HepG2 (cell line): ENCODE measurements around the gene LHB. TPM values are rescaled to one million over a fixed set of nuclear protein-coding genes. Genes with fewer than 3 reads are reported as not detected.

Experiments
- CBX5 ChIP-seq: sonication (generic); formaldehyde crosslinking; IDR thresholded peaks from 2 replicates; pipeline ENCODE4 v1.4.0; 2020; ENCODE audit warnings: missing genetic modification reagents, borderline replicate concordance
- KDM5A ChIP-seq: fragments of 200-600 bp; sonication (generic); IDR thresholded peaks from 2 replicates; pipeline ENCODE4 v1.7.0; 2018; ENCODE audit warnings: antibody characterized with exemption, mild to moderate bottlenecking, low read length, borderline replicate concordance
- MAX ChIP-seq: IDR thresholded peaks from 2 replicates; pipeline ENCODE4 v1.6.1; 2012; ENCODE audit warnings: inconsistent platforms
- PHF5A ChIP-seq: IDR thresholded peaks from one replicate; pipeline ENCODE4 v1.6.1; 2018; ENCODE audit warnings: low read depth, missing genetic modification reagents; ENCODE audit not compliant: unreplicated experiment
- POLR2G ChIP-seq: fragments of 200-400 bp; formaldehyde crosslinking; IDR thresholded peaks from 2 replicates; pipeline ENCODE4 v1.6.1; 2018; ENCODE audit warnings: mild to moderate bottlenecking, low read depth, low read length, moderate library complexity
- SAP130 ChIP-seq: IDR thresholded peaks from 2 replicates; pipeline ENCODE4 v1.6.1; 2016; ENCODE audit warnings: low read depth
- SMAD1 ChIP-seq: sonication (generic); formaldehyde crosslinking; IDR thresholded peaks from 2 replicates; pipeline ENCODE4 v1.4.0; 2020; ENCODE audit warnings: missing genetic modification reagents, low read depth, mild to moderate bottlenecking, borderline replicate concordance
- SMC3 ChIP-seq: IDR thresholded peaks from 2 replicates; pipeline ENCODE4 v1.6.1; 2011; ENCODE audit warnings: low read length, improper control_type of control experiment
- STAG1 ChIP-seq: sonication (generic); formaldehyde crosslinking; IDR thresholded peaks from 2 replicates; pipeline ENCODE4 v1.4.0; 2020; ENCODE audit warnings: missing genetic modification reagents
- TBX2 ChIP-seq: sonication (generic); formaldehyde crosslinking; IDR thresholded peaks from 2 replicates; pipeline ENCODE4 v1.5.0; 2020; ENCODE audit warnings: missing genetic modification reagents, mild to moderate bottlenecking, borderline replicate concordance
- ZBTB33 ChIP-seq: sonication (generic); formaldehyde crosslinking; IDR thresholded peaks from 2 replicates; pipeline ENCODE4 v1.4.0; 2020; ENCODE audit warnings: missing genetic modification reagents
- ZNF143 ChIP-seq: sonication (generic); formaldehyde crosslinking; IDR thresholded peaks from 2 replicates; pipeline ENCODE4 v1.4.0; 2020; ENCODE audit warnings: missing genetic modification reagents
- ZNF574 ChIP-seq: sonication (generic); formaldehyde crosslinking; IDR thresholded peaks from 2 replicates; pipeline ENCODE4 v1.4.0; 2020; ENCODE audit warnings: missing genetic modification reagents
- polyA plus RNA-seq, 8 experiments: library from polyadenylated mRNA; depleted of rRNA in 3 of 8; stranded (reverse) in 7 of 8; unstranded in 1 of 8; fragments of >200 nt; fragmentation: Illumina TruSeq in 4 of 8; extraction: Trizol in 4 of 8; gene quantifications; 2 replicates each; pipeline versions ENCODE4 v1.2.1 to v1.2.3, GENCODE V29; 2011 to 2016; ENCODE audit warnings: low read depth in 4 of 8, missing spikeins in 1 of 8, mixed read lengths in 1 of 8; ENCODE audit not compliant: insufficient read depth in 1 of 8
- total RNA-seq, 5 experiments: library from RNA; depleted of rRNA; stranded (reverse); fragments of >200 nt; fragmentation: Illumina TruSeq; extraction: Trizol; gene quantifications; 2 replicates each; pipeline ENCODE4 v1.2.3, GENCODE V29; 2016; ENCODE audit warnings: low read depth in 1 of 5

Gene LHB
- total and polyA plus RNA-seq, 2 of the 13 experiments (the other 11 are each of a cell fraction or from before 2014, with no cell fraction given) = not detected

- TF ChIP-seq ZNF574 (CRISPR knock-in tag) (peak; percentile 38; the same call in 1 of the 2 replicates), CBX5 (CRISPR knock-in tag) (0 out of 2 replicates have a peak, but pooled peaks have one; percentile 30), STAG1 (peak; percentile 39), ZNF143 (CRISPR knock-in tag) (peak; percentile 52; the same call in 1 of the 2 replicates), SAP130 (CRISPR knock-in tag) (peak; percentile 39; the same call in 1 of the 2 replicates), KDM5A (no peak), PHF5A (CRISPR knock-in tag) (no peak), POLR2G (no peak), SMC3 (peak; percentile 25; the same call in 1 of the 2 replicates), MAX (peak; percentile 24; the same call in 1 of the 2 replicates), ZBTB33 (CRISPR knock-in tag) (peak; percentile 16; the same call in 1 of the 2 replicates), SMAD1 (CRISPR knock-in tag) (0 out of 2 replicates have a peak, but pooled peaks have one; percentile 32), TBX2 (peak; percentile 26; the same call in 1 of the 2 replicates)
These were observed 18.9 kb downstream of the LHB start (continued) for GRCh38 chr19:48997972-48998371.
